CD4-positive, alpha-beta T cell (primary cell): ENCODE results near the gene COG7. TPM values are rescaled to one million over a fixed set of nuclear protein-coding genes. Genes with fewer than 3 reads are reported as not detected.

Experiments used
- ATAC-seq: fragments of 200-7000 bp; cut with Tn5 transposase; one replicate; pipeline ENCODE4 v1.10.0; 2022; ENCODE audit warnings: mild to moderate bottlenecking; ENCODE audit not compliant: poor library complexity
- CTCF ChIA-PET: fragments of 350-600 bp; sonication (Branson Sonifier 250); formaldehyde crosslinking; loops from one replicate; lab custom pipeline; 2021; ENCODE audit warnings: antibody characterized with exemption, inconsistent platforms; lab: Charles Lee
- POLR2A ChIA-PET: fragments of 350-600 bp; sonication (Branson Sonifier 250); formaldehyde crosslinking; loops from one replicate; lab custom pipeline; 2021; ENCODE audit warnings: antibody characterized with exemption, inconsistent platforms; lab: Charles Lee
- DNase-seq, 14 experiments: peaks; one replicate each; pipeline ENCODE4 v3.0.0-alpha.2; 2013 to 2020; ENCODE audit warnings: mixed read lengths in 2 of 14
- H3K27ac ChIP-seq, 2 donors: one replicate each; pipeline versions ENCODE4 v1.5.1 to v1.7.0; 2013; ENCODE audit warnings: low read length in 2 of 2, low read depth in 1 of 2, mild to moderate bottlenecking in 1 of 2
- H3K27me3 ChIP-seq, 2 experiments: 1 replicate in 1 of 2; 2 replicates in 1 of 2; pipeline versions ENCODE4 v1.6.1 to v1.7.0; 2013; ENCODE audit warnings: low read length in 2 of 2, control low read depth in 1 of 2, mild to moderate bottlenecking in 1 of 2, moderate library complexity in 1 of 2; ENCODE audit not compliant: insufficient read depth in 2 of 2, control insufficient read depth in 1 of 2
- H3K36me3 ChIP-seq: one replicate; pipeline ENCODE4 v1.6.1; 2013; ENCODE audit warnings: low read length, control low read depth; ENCODE audit not compliant: insufficient read depth
- H3K4me1 ChIP-seq: one replicate; pipeline ENCODE4 v1.6.1; 2013; ENCODE audit warnings: low read length, control low read depth; ENCODE audit not compliant: insufficient read depth
- H3K4me3 ChIP-seq: one replicate; pipeline ENCODE4 v1.5.1; 2013; ENCODE audit warnings: mild to moderate bottlenecking, low read length, moderate library complexity
- H3K9me3 ChIP-seq, 2 experiments: 1 replicate in 1 of 2; 2 replicates in 1 of 2; pipeline versions ENCODE4 v1.6.1 to v1.7.0; 2013; ENCODE audit warnings: low read length in 2 of 2, mild to moderate bottlenecking in 2 of 2, control low read depth in 1 of 2, moderate library complexity in 1 of 2; ENCODE audit not compliant: control insufficient read depth in 1 of 2, insufficient read depth in 1 of 2
- H3K27ac Mint-ChIP-seq: one replicate; pipeline ENCODE4 v1.8.0; 2020; ENCODE audit warnings: mixed read lengths
- H3K27me3 Mint-ChIP-seq: one replicate; pipeline ENCODE4 v1.8.0; 2021; ENCODE audit warnings: mixed read lengths
- H3K36me3 Mint-ChIP-seq: one replicate; pipeline ENCODE4 v1.8.0; 2021; ENCODE audit warnings: low read depth, mixed read lengths
- H3K4me1 Mint-ChIP-seq: one replicate; pipeline ENCODE4 v1.8.0; 2021; ENCODE audit warnings: low read depth, mixed read lengths
- H3K4me3 Mint-ChIP-seq: one replicate; pipeline ENCODE4 v1.8.0; 2020; ENCODE audit warnings: mild to moderate bottlenecking, mixed read lengths
- H3K9me3 Mint-ChIP-seq: one replicate; pipeline ENCODE4 v1.8.0; 2020; ENCODE audit warnings: mixed read lengths
- CTCF ChIP-seq: fragments of 200-600 bp; IDR thresholded peaks from one replicate; pipeline ENCODE4 v1.8.0; 2022; ENCODE audit warnings: antibody characterized with exemption, mild to moderate bottlenecking
- intact Hi-C, 2 experiments: fragments of 100-400 bp; cut with DNase I in 1 of 2; cut with micrococcal nuclease in 1 of 2; formaldehyde crosslinking; loops; one replicate each; pipeline versions ENCODE4 v1.15.1 to v1.9.0; 2023 to 2025; cut with DNase I, micrococcal nuclease
- total RNA-seq, 174 experiments: library from RNA in 2 of 174; stranded (reverse) in 2 of 174; gene quantifications; one replicate each; pipeline ENCODE4 v1.2.3 and lab custom pipeline; 2021 to 2026

The COG7 gene
- total RNA-seq, 2 experiments from 2014 or later, result 12.6 to 13.6 TPM

GRCh38 chr16:23406546-23407240, 46.3 kb downstream of the COG7 start:
- H3K36me3 Mint-ChIP-seq, result peaks cover 88% of the 10 kb centered on the region

GRCh38 chr16:23406024-23406423, 47.0 kb downstream of the COG7 start:
- ChIA-PET CTCF (no interaction called here), POLR2A (no interaction called here)
- H3K36me3 Mint-ChIP-seq, result peaks cover 89% of the 10 kb centered on the region

More at GRCh38 chr16:23406546-23407240, 46.3 kb downstream of the COG7 start:
- H3K27me3 Mint-ChIP-seq, result no peaks in the 10 kb centered on the region
- Histone ChIP-seq H3K4me3 (no peak overlapping the region), H3K4me1 (no peaks in the 10 kb centered on the region), H3K9me3 (no peaks in the 10 kb centered on the region), H3K27ac (no peak overlapping the region), H3K27me3 (no peaks in the 10 kb centered on the region), H3K36me3 (peaks cover 76% of the 10 kb centered on the region)
- no peak overlapping the region for H3K4me3 Mint-ChIP-seq
- ChIA-PET POLR2A (no interaction called here), CTCF (no interaction called here)
- ATAC-seq (no peak), DNase-seq (no peak)
- no peak overlapping the region for H3K27ac Mint-ChIP-seq
- H3K4me1 Mint-ChIP-seq, result no peaks in the 10 kb centered on the region
- TF ChIP-seq CTCF, result no peak
- intact Hi-C loops, result no loop called here
- H3K9me3 Mint-ChIP-seq, result no peaks in the 10 kb centered on the region

GRCh38 chr16:23403547-23403946, 49.4 kb downstream of the COG7 start:
- no peak for ATAC-seq
- peaks cover 81% of the 10 kb centered on the region for H3K36me3 ChIP-seq
- Mint-ChIP-seq H3K27me3 (no peaks in the 10 kb centered on the region), H3K4me3 (no peak overlapping the region), H3K9me3 (no peaks in the 10 kb centered on the region), H3K27ac (no peak overlapping the region), H3K36me3 (peaks cover 90% of the 10 kb centered on the region), H3K4me1 (no peaks in the 10 kb centered on the region)
- intact Hi-C loops, result no loop called here
- CTCF ChIA-PET, result interaction anchor here (1.1 kb wide), 1 partner anchor 32 kb away, joined by 3 read pairs; no protein-coding TSS in a partner anchor
- no peak overlapping the region for H3K27ac ChIP-seq
- H3K4me1 ChIP-seq, result no peaks in the 10 kb centered on the region
- H3K9me3 ChIP-seq, result no peaks in the 10 kb centered on the region
- no peaks in the 10 kb centered on the region for H3K27me3 ChIP-seq
- no peak for TF ChIP-seq CTCF
- no peak for DNase-seq
- POLR2A ChIA-PET, result no interaction called here
- no peak overlapping the region for H3K4me3 ChIP-seq

More at GRCh38 chr16:23406024-23406423, 47.0 kb downstream of the COG7 start:
- H3K27ac Mint-ChIP-seq, result no peak overlapping the region
- Histone ChIP-seq H3K4me1 (no peaks in the 10 kb centered on the region), H3K36me3 (peaks cover 78% of the 10 kb centered on the region), H3K27me3 (no peaks in the 10 kb centered on the region), H3K9me3 (no peaks in the 10 kb centered on the region), H3K4me3 (no peak overlapping the region), H3K27ac (no peak overlapping the region)
- ATAC-seq, result no peak
- intact Hi-C loops, result no loop called here
- no peaks in the 10 kb centered on the region for H3K9me3 Mint-ChIP-seq
- DNase-seq, result no peak
- no peak for TF ChIP-seq CTCF
- no peak overlapping the region for H3K4me3 Mint-ChIP-seq
- H3K27me3 Mint-ChIP-seq, result no peaks in the 10 kb centered on the region
- no peaks in the 10 kb centered on the region for H3K4me1 Mint-ChIP-seq
